ENCODE measurements around the gene SLC45A1.

SLC45A1 gene

DNA sequence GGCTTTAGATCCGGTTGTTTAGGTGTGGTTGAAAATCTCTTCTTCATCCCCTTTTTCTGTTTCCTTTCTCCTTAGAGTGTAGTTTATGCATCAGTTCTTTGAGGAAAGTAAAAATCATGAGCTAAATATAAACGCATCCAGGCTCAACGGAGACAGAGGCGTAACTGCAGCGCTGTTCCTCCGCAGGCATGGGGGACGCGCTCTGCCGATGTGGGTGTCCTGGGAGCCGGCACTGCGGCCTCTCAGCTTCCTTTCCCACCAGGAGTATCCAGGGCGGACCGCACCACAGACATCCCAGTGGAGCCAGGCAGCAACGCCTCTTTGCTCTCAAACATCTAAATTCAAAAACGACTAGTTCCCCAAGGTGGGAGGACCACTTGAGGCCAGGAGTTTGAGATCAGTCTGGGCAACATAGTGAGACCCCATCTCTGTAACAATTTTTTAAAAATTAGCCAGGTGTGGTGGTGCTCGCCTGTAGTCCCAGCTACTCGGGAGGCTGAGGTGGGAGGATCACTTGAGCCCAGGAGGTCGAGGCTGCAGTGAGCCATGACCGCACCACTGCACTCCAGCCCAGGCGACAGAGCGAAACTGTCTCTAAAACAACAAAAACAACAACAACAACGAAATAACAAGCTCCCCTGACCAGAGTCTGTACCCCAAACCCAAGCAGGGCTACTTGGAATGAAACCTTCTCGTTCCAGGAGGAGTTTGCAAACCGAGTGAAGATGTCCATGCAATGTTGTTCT, 16.4 kb downstream of the SLC45A1 start:
- no peak for TF ChIP-seq TAF1 (IDR thresholded peaks at IDR 0.05; ENCODE audit: borderline replicate concordance, insufficient read depth, low read length)

- TF ChIP-seq FOXP2 (optimal IDR thresholded peaks at IDR 0.05; ENCODE audit: borderline replicate concordance, extremely low read depth, extremely low read length, insufficient read depth) (no peak), SIN3A (IDR thresholded peaks at IDR 0.05; ENCODE audit: borderline replicate concordance, insufficient read depth, low read length) (no peak), TAF1 (IDR thresholded peaks at IDR 0.05; ENCODE audit: borderline replicate concordance, insufficient read depth, low read length) (no peak), POLR2AphosphoS5 (IDR thresholded peaks at IDR 0.05; ENCODE audit: low read depth, low read length) (no peak)
- TF ChIP-seq, protein P1, sequence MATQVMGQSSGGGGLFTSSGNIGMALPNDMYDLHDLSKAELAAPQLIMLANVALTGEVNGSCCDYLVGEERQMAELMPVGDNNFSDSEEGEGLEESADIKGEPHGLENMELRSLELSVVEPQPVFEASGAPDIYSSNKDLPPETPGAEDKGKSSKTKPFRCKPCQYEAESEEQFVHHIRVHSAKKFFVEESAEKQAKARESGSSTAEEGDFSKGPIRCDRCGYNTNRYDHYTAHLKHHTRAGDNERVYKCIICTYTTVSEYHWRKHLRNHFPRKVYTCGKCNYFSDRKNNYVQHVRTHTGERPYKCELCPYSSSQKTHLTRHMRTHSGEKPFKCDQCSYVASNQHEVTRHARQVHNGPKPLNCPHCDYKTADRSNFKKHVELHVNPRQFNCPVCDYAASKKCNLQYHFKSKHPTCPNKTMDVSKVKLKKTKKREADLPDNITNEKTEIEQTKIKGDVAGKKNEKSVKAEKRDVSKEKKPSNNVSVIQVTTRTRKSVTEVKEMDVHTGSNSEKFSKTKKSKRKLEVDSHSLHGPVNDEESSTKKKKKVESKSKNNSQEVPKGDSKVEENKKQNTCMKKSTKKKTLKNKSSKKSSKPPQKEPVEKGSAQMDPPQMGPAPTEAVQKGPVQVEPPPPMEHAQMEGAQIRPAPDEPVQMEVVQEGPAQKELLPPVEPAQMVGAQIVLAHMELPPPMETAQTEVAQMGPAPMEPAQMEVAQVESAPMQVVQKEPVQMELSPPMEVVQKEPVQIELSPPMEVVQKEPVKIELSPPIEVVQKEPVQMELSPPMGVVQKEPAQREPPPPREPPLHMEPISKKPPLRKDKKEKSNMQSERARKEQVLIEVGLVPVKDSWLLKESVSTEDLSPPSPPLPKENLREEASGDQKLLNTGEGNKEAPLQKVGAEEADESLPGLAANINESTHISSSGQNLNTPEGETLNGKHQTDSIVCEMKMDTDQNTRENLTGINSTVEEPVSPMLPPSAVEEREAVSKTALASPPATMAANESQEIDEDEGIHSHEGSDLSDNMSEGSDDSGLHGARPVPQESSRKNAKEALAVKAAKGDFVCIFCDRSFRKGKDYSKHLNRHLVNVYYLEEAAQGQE (IDR thresholded peaks at IDR 0.05; ENCODE audit: insufficient read depth in 1 of 2, low read depth in 2 of 2, low read length in 2 of 2): no peak
These were observed 17.3 kb downstream of the SLC45A1 start for GRCh38 chr1:8335246-8335645.

DNA sequence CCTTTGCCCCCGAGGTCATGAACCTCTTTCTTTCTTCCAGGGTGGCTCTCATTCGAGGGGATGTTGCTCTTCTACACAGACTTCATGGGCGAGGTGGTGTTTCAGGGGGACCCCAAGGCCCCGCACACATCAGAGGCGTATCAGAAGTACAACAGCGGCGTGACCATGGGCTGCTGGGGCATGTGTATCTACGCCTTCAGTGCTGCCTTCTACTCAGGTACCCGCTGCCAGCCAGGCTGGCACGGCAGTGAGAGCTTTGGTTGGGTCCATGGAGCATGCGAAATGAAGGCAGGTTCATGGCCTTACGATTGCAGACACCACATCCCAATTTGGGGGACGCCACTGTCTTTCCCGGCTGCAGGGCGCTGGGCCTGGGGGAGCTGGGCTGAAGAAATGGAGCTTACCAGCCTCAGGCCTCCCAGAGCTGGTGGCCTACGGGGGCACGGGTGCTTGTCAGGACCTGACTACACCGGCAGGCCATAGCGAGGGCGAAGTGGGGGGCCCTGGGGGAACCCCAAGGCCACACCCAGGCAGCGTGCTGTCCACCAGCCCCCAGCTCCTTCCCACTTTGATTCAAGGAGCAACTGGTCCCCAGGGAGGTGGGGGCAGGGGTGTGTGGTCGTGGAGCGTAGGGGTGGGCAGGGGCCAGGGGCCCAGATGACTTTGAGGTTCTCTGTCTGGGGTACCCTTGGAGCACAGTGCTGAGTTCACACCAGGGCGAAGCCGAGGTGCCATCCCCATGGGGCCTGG, 20.0 kb downstream of the SLC45A1 start:
- TF ChIP-seq FOXP2 (optimal IDR thresholded peaks at IDR 0.05; ENCODE audit: borderline replicate concordance, extremely low read depth, extremely low read length, insufficient read depth) (no peak), TAF1 (IDR thresholded peaks at IDR 0.05; ENCODE audit: borderline replicate concordance, insufficient read depth, low read length) (no peak), SIN3A (IDR thresholded peaks at IDR 0.05; ENCODE audit: borderline replicate concordance, insufficient read depth, low read length) (no peak), POLR2AphosphoS5 (IDR thresholded peaks at IDR 0.05; ENCODE audit: low read depth, low read length) (no peak)
- TF ChIP-seq, protein P1 (IDR thresholded peaks at IDR 0.05; ENCODE audit: insufficient read depth in 1 of 2, low read depth in 2 of 2, low read length in 2 of 2): no peak

DNA sequence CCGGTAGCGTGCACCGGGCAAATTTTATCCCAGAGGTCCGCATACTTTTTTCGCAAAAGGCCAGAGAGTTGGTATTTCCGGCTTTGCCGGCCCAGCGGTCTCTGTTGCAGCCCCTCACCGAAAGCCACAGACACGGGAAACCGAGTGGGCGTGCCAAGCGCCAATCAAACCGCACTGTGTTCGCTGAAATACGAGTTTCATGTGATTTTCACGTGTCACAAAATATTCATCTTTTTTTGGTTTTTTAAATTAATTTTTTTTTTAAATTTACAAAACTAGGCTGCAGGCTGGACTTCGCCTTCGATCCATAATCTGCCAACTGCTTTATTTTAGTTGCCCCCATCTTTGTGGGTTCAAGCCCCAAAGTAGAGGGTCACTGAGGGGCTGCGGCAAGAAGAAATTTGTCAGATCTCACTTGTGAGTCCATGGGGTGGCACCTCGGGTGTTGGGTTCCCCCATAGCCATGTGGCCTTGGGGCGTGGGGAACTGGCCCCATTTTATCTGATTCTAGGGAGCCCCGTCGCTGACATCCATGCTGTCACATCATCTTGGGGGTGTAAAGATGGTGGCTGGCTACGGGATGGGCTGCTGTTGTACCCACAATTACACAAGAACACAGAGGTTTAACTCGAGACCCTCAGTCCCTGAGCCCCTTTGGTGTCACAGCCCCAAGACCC, 20.8 kb downstream of the SLC45A1 start:
- no peak for TF ChIP-seq SIN3A (IDR thresholded peaks at IDR 0.05; ENCODE audit: borderline replicate concordance, insufficient read depth, low read length)
- TF ChIP-seq TAF1 (IDR thresholded peaks at IDR 0.05; ENCODE audit: borderline replicate concordance, insufficient read depth, low read length): no peak
- TF ChIP-seq, protein P1 (IDR thresholded peaks at IDR 0.05; ENCODE audit: insufficient read depth in 1 of 2, low read depth in 2 of 2, low read length in 2 of 2): no peak
- no peak for TF ChIP-seq POLR2AphosphoS5 (IDR thresholded peaks at IDR 0.05; ENCODE audit: low read depth, low read length)
- no peak for TF ChIP-seq FOXP2 (optimal IDR thresholded peaks at IDR 0.05; ENCODE audit: borderline replicate concordance, extremely low read depth, extremely low read length, insufficient read depth)

DNA sequence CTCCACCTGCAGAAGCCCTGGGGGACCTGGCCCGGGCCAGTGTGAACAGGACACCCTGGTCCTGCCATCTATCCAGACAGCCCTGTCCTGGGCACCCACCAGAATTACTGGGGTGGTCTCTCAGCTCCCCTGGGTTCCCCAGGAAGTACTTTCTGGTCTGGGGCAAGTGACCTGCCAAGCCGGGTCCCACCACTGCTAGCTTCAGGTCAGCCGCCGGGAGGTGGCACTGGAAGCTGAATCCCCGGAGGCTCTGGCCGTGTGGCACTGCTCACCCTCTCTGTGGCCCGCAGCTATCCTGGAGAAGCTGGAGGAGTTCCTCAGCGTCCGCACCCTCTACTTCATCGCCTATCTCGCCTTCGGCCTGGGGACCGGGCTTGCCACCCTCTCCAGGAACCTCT, 21.3 kb downstream of the SLC45A1 start:
- TF ChIP-seq TAF1 (IDR thresholded peaks at IDR 0.05; ENCODE audit: borderline replicate concordance, insufficient read depth, low read length) (no peak), SIN3A (IDR thresholded peaks at IDR 0.05; ENCODE audit: borderline replicate concordance, insufficient read depth, low read length) (no peak), FOXP2 (optimal IDR thresholded peaks at IDR 0.05; ENCODE audit: borderline replicate concordance, extremely low read depth, extremely low read length, insufficient read depth) (no peak), POLR2AphosphoS5 (IDR thresholded peaks at IDR 0.05; ENCODE audit: low read depth, low read length) (no peak)
- TF ChIP-seq, protein P1 (IDR thresholded peaks at IDR 0.05; ENCODE audit: insufficient read depth in 1 of 2, low read depth in 2 of 2, low read length in 2 of 2): no peak

Measured in PFSK-1 (cell line).